Activated T-helper 2 cell treated with anti-CD3 and anti-CD28 coated beads, Interferon-gamma antibody, Interleukin-2, Interleukin-4, amounts not matched to agents 10 μg/mL and 5 μg/mL and 100 μg/mL, durations not matched to agents 14 hours and 24 hours and 36 hours (primary cell): ENCODE results near the gene WBP1. TPM values are rescaled to one million over a fixed set of nuclear protein-coding genes. Genes with fewer than 3 reads are reported as not detected.

Experiments
- DNase-seq: peaks from one replicate; pipeline ENCODE4 v3.0.0; 2021; ENCODE audit warnings: low spot score
- H3K27ac Mint-ChIP-seq: one replicate; pipeline ENCODE4 v1.8.0; 2021; ENCODE audit warnings: mixed read lengths
- H3K27me3 Mint-ChIP-seq: one replicate; pipeline ENCODE4 v1.8.0; 2021; ENCODE audit warnings: low read depth, mixed read lengths
- H3K36me3 Mint-ChIP-seq: one replicate; pipeline ENCODE4 v1.8.0; 2021; ENCODE audit warnings: low read depth, mixed read lengths
- H3K4me1 Mint-ChIP-seq: one replicate; pipeline ENCODE4 v1.8.0; 2021; ENCODE audit warnings: low read depth, mixed read lengths
- H3K4me3 Mint-ChIP-seq: one replicate; pipeline ENCODE4 v1.8.0; 2021; ENCODE audit warnings: low read depth, mild to moderate bottlenecking, moderate library complexity, mixed read lengths
- H3K9me3 Mint-ChIP-seq: one replicate; pipeline ENCODE4 v1.8.0; 2021; ENCODE audit warnings: mixed read lengths
- intact Hi-C: fragments of 100-400 bp; cut with micrococcal nuclease; formaldehyde crosslinking; loops from one replicate; pipeline ENCODE4 v1.15.1; 2023
- total RNA-seq: library from RNA; stranded (reverse); gene quantifications from 2 replicates; pipeline ENCODE4 v1.2.3, GENCODE V29; 2022

The WBP1 gene
- total RNA-seq, 1 donor from 2014 or later, result 40.7 TPM

GRCh38 chr2:74486141-74486540 is 27.9 kb downstream of the WBP1 start:
- Mint-ChIP-seq H3K27ac (no peak overlapping the region), H3K27me3 (no peaks in the 10 kb centered on the region), H3K4me3 (no peak overlapping the region), H3K4me1 (peaks cover 18% of the 10 kb centered on the region), H3K36me3 (peaks cover 36% of the 10 kb centered on the region), H3K9me3 (no peaks in the 10 kb centered on the region)
- intact Hi-C loops, result no loop called here
- no peak for DNase-seq

GRCh38 chr2:74488643-74489481 is 30.6 kb downstream of the WBP1 start:
- H3K4me1 Mint-ChIP-seq, result peaks cover 7% of the 10 kb centered on the region
- no peak for DNase-seq
- intact Hi-C loops, result no loop called here
- peaks cover 52% of the 10 kb centered on the region for H3K36me3 Mint-ChIP-seq
- no peaks in the 10 kb centered on the region for H3K9me3 Mint-ChIP-seq
- no peaks in the 10 kb centered on the region for H3K27me3 Mint-ChIP-seq
- no peak overlapping the region for H3K27ac Mint-ChIP-seq
- no peak overlapping the region for H3K4me3 Mint-ChIP-seq

- Mint-ChIP-seq H3K4me3 (no peak overlapping the region), H3K27ac (no peak overlapping the region), H3K4me1 (peaks cover 4% of the 10 kb centered on the region), H3K27me3 (no peaks in the 10 kb centered on the region), H3K36me3 (peaks cover 54% of the 10 kb centered on the region), H3K9me3 (no peaks in the 10 kb centered on the region)
- intact Hi-C loops, result loop anchor here (10.0 kb wide), 1 partner anchor 345 kb away; the partner anchor contains the start of gene HK2
- DNase-seq, result no peak
Measured at GRCh38 chr2:74489906-74490305, 31.7 kb downstream of the WBP1 start.

- H3K4me3 Mint-ChIP-seq, result no peak overlapping the region
- H3K27me3 Mint-ChIP-seq, result no peaks in the 10 kb centered on the region
- no peaks in the 10 kb centered on the region for H3K9me3 Mint-ChIP-seq
- H3K27ac Mint-ChIP-seq, result no peak overlapping the region
- peaks cover under 1% of the 10 kb centered on the region for H3K4me1 Mint-ChIP-seq
- no peak for DNase-seq
- intact Hi-C loops, result loop anchor here (10.0 kb wide), 1 partner anchor 343 kb away; the partner anchor contains the start of gene HK2
- peaks cover 47% of the 10 kb centered on the region for H3K36me3 Mint-ChIP-seq
Measured at GRCh38 chr2:74491648-74492544, 33.7 kb downstream of the WBP1 start.

GRCh38 chr2:74493546-74493945 is 35.3 kb downstream of the WBP1 start:
- H3K27ac Mint-ChIP-seq, result no peak overlapping the region
- peaks cover 3% of the 10 kb centered on the region for H3K27me3 Mint-ChIP-seq
- no peak overlapping the region for H3K4me3 Mint-ChIP-seq

GRCh38 chr2:74495440-74495839 is 37.2 kb downstream of the WBP1 start:
- intact Hi-C loops, result loop anchor here (5.0 to 10.0 kb wide), 2 partner anchors 37 to 339 kb away; partner anchors contain the start of gene HK2
- H3K27ac Mint-ChIP-seq, result no peak overlapping the region
- peaks cover 13% of the 10 kb centered on the region for H3K27me3 Mint-ChIP-seq
- peaks cover 15% of the 10 kb centered on the region for H3K4me1 Mint-ChIP-seq
- peaks cover 41% of the 10 kb centered on the region for H3K36me3 Mint-ChIP-seq
- H3K9me3 Mint-ChIP-seq, result no peaks in the 10 kb centered on the region
- DNase-seq, result no peak
- no peak overlapping the region for H3K4me3 Mint-ChIP-seq

More at GRCh38 chr2:74493546-74493945, 35.3 kb downstream of the WBP1 start:
- H3K36me3 Mint-ChIP-seq, result peaks cover 46% of the 10 kb centered on the region
- no peak for DNase-seq
- H3K9me3 Mint-ChIP-seq, result no peaks in the 10 kb centered on the region
- intact Hi-C loops, result loop anchor here (10.0 kb wide), 1 partner anchor 341 kb away; the partner anchor contains the start of gene HK2
- H3K4me1 Mint-ChIP-seq, result peaks cover 10% of the 10 kb centered on the region

- Mint-ChIP-seq H3K36me3 (peaks cover 41% of the 10 kb centered on the region), H3K4me3 (peak overlapping the region; percentile 86), H3K4me1 (peaks cover 21% of the 10 kb centered on the region), H3K27ac (peak overlapping the region; percentile 33), H3K9me3 (no peaks in the 10 kb centered on the region), H3K27me3 (peaks cover 25% of the 10 kb centered on the region)
- DNase-seq, result no peak
- intact Hi-C loops, result loop anchor here (5.0 to 10.0 kb wide), 2 partner anchors 35 to 338 kb away; partner anchors contain the start of gene HK2
Measured at GRCh38 chr2:74496997-74497776, 38.9 kb downstream of the WBP1 start.

- Mint-ChIP-seq H3K27ac (peak overlapping the region; percentile 72), H3K4me1 (peaks cover 28% of the 10 kb centered on the region), H3K36me3 (peaks cover 41% of the 10 kb centered on the region), H3K27me3 (peaks cover 30% of the 10 kb centered on the region), H3K4me3 (peak overlapping the region; percentile 86), H3K9me3 (no peaks in the 10 kb centered on the region)
- no peak for DNase-seq
- intact Hi-C loops, result loop anchor here (2.0 to 10.0 kb wide), 3 partner anchors 15 to 337 kb away; partner anchors contain the start of genes CCDC142, HK2 and TTC31
Measured at GRCh38 chr2:74497777-74498499, 39.7 kb downstream of the WBP1 start.

GRCh38 chr2:74498500-74499266 is 40.4 kb downstream of the WBP1 start:
- peaks cover 37% of the 10 kb centered on the region for H3K36me3 Mint-ChIP-seq
- H3K27ac Mint-ChIP-seq, result peak overlapping the region; percentile 72
- intact Hi-C loops, result loop anchor here (1.0 to 10.0 kb wide), 4 partner anchors 16 to 336 kb away; partner anchors contain the start of genes CCDC142, HK2, TLX2 and TTC31
- peaks cover 30% of the 10 kb centered on the region for H3K27me3 Mint-ChIP-seq
- peaks cover 31% of the 10 kb centered on the region for H3K4me1 Mint-ChIP-seq
- peak overlapping the region; percentile 86 for H3K4me3 Mint-ChIP-seq
- H3K9me3 Mint-ChIP-seq, result no peaks in the 10 kb centered on the region
- no peak for DNase-seq

- intact Hi-C loops, result loop anchor here (1.0 to 10.0 kb wide), 4 partner anchors 15 to 335 kb away; partner anchors contain the start of genes CCDC142, HK2, TLX2 and TTC31
- Mint-ChIP-seq H3K9me3 (no peaks in the 10 kb centered on the region), H3K27me3 (peaks cover 30% of the 10 kb centered on the region), H3K27ac (peak within 1 kb of the TSS; percentile 72), H3K36me3 (peaks cover 37% of the 10 kb centered on the region), H3K4me3 (peak within 1 kb of the TSS; percentile 86), H3K4me1 (peaks cover 36% of the 10 kb centered on the region)
- DNase-seq, result no peak
Measured at GRCh38 chr2:74499267-74499939, 41.2 kb downstream of the WBP1 start, which contains the start of gene LBX2. Gene LBX2, minus strand, starts transcription at chr2:74499603. Its CDS starts 66 bp downstream, at chr2:74499537.
